Measurements from ENCODE around the gene ZNF148.

- TF ChIP-seq, protein P1, sequence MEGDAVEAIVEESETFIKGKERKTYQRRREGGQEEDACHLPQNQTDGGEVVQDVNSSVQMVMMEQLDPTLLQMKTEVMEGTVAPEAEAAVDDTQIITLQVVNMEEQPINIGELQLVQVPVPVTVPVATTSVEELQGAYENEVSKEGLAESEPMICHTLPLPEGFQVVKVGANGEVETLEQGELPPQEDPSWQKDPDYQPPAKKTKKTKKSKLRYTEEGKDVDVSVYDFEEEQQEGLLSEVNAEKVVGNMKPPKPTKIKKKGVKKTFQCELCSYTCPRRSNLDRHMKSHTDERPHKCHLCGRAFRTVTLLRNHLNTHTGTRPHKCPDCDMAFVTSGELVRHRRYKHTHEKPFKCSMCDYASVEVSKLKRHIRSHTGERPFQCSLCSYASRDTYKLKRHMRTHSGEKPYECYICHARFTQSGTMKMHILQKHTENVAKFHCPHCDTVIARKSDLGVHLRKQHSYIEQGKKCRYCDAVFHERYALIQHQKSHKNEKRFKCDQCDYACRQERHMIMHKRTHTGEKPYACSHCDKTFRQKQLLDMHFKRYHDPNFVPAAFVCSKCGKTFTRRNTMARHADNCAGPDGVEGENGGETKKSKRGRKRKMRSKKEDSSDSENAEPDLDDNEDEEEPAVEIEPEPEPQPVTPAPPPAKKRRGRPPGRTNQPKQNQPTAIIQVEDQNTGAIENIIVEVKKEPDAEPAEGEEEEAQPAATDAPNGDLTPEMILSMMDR (IDR thresholded peaks at IDR 0.05): no peak
- TF ChIP-seq POLR2A (IDR thresholded peaks at IDR 0.05) (no peak), EP300 (IDR thresholded peaks at IDR 0.05) (no peak), POLR2AphosphoS5 (IDR thresholded peaks at IDR 0.05) (no peak)
Observed at GRCh38 chr3:125192190-125193035, 182.7 kb downstream of the ZNF148 start.
